Measurements from ENCODE around the gene MIGA1. TPM values are rescaled to one million over a fixed set of nuclear protein-coding genes. Genes with fewer than 3 reads are reported as not detected.

Gene MIGA1
- total RNA-seq, 1 experiment from 2014 or later = 14.4 TPM

DNA sequence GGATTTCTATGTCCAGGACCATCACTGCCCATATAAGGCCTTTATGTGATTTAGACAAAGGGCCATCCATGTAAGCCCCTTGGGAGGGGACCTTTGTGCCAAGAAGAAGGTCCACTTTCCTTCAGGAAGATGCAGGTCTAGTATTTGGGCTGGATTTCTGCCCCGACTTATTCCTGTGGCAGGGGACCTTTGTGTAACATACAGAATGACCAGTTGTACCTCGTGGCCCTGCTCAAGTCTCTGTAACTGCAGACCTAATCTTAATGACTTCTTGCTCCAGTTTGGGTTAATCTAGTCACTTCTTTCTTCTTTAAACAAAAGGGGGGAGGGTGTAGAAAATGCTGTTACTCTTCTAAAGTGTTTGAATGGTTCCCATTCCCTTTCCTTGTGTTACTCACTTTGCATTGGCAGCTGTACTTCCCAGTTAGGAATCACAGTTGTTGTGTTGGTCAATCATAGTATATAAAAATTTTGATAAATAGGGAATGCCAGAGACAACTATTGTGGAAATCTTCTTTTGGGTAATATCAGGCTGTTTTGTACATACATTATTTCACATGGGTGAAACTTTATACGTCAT lies 54.2 kb downstream of the MIGA1 start:
- BruUV-seq (replicated peaks) = no TSS peak
- TF ChIP-seq TCF7L2 (IDR thresholded peaks at IDR 0.05; ENCODE audit: low read depth, low read length) (no peak), POLR2AphosphoS5 (IDR thresholded peaks at IDR 0.05; ENCODE audit: low read depth, low read length) (no peak), SIN3A (IDR thresholded peaks at IDR 0.05; ENCODE audit: borderline replicate concordance, insufficient read depth, low read depth, low read length) (no peak)
- TF ChIP-seq, protein P1, sequence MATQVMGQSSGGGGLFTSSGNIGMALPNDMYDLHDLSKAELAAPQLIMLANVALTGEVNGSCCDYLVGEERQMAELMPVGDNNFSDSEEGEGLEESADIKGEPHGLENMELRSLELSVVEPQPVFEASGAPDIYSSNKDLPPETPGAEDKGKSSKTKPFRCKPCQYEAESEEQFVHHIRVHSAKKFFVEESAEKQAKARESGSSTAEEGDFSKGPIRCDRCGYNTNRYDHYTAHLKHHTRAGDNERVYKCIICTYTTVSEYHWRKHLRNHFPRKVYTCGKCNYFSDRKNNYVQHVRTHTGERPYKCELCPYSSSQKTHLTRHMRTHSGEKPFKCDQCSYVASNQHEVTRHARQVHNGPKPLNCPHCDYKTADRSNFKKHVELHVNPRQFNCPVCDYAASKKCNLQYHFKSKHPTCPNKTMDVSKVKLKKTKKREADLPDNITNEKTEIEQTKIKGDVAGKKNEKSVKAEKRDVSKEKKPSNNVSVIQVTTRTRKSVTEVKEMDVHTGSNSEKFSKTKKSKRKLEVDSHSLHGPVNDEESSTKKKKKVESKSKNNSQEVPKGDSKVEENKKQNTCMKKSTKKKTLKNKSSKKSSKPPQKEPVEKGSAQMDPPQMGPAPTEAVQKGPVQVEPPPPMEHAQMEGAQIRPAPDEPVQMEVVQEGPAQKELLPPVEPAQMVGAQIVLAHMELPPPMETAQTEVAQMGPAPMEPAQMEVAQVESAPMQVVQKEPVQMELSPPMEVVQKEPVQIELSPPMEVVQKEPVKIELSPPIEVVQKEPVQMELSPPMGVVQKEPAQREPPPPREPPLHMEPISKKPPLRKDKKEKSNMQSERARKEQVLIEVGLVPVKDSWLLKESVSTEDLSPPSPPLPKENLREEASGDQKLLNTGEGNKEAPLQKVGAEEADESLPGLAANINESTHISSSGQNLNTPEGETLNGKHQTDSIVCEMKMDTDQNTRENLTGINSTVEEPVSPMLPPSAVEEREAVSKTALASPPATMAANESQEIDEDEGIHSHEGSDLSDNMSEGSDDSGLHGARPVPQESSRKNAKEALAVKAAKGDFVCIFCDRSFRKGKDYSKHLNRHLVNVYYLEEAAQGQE (IDR thresholded peaks at IDR 0.05; ENCODE audit: insufficient read depth in 1 of 2, low read depth in 2 of 2, low read length in 1 of 2) = no peak
- TF ChIP-seq, protein P2, sequence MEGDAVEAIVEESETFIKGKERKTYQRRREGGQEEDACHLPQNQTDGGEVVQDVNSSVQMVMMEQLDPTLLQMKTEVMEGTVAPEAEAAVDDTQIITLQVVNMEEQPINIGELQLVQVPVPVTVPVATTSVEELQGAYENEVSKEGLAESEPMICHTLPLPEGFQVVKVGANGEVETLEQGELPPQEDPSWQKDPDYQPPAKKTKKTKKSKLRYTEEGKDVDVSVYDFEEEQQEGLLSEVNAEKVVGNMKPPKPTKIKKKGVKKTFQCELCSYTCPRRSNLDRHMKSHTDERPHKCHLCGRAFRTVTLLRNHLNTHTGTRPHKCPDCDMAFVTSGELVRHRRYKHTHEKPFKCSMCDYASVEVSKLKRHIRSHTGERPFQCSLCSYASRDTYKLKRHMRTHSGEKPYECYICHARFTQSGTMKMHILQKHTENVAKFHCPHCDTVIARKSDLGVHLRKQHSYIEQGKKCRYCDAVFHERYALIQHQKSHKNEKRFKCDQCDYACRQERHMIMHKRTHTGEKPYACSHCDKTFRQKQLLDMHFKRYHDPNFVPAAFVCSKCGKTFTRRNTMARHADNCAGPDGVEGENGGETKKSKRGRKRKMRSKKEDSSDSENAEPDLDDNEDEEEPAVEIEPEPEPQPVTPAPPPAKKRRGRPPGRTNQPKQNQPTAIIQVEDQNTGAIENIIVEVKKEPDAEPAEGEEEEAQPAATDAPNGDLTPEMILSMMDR (IDR thresholded peaks at IDR 0.05) = no peak
- no peaks in the 10 kb centered on the region for H3K9me3 ChIP-seq (ENCODE audit: control insufficient read depth, insufficient read depth, low read depth, low read length)
- DNase-seq (ENCODE audit: low read depth, low spot score) = no peak
- ChIA-PET POLR2A (no interaction called here), CTCF (no interaction called here)
- in situ Hi-C loops (cut with HindIII; ENCODE audit: low pct_unique_long_range_greater_than_20kb, low sequenced_read_pairs) (no loop called here), intact Hi-C loops (cut with micrococcal nuclease; ENCODE audit: unreplicated experiment) (no loop called here)
- H3K27ac ChIP-seq (ENCODE audit: low read length) = no peak overlapping the region
- no peaks in the 10 kb centered on the region for H3K36me3 ChIP-seq (ENCODE audit: control insufficient read depth, insufficient read depth, low read length)
- no peaks in the 10 kb centered on the region for H3K4me1 ChIP-seq (ENCODE audit: control insufficient read depth, insufficient read depth, low read length)
- ATAC-seq = no peak
- H3K4me3 ChIP-seq (ENCODE audit: low read depth in 2 of 2, low read length in 2 of 2) = no peak overlapping the region
- H3K27me3 ChIP-seq (ENCODE audit: control insufficient read depth, insufficient read depth, low read length) = no peaks in the 10 kb centered on the region

DNA sequence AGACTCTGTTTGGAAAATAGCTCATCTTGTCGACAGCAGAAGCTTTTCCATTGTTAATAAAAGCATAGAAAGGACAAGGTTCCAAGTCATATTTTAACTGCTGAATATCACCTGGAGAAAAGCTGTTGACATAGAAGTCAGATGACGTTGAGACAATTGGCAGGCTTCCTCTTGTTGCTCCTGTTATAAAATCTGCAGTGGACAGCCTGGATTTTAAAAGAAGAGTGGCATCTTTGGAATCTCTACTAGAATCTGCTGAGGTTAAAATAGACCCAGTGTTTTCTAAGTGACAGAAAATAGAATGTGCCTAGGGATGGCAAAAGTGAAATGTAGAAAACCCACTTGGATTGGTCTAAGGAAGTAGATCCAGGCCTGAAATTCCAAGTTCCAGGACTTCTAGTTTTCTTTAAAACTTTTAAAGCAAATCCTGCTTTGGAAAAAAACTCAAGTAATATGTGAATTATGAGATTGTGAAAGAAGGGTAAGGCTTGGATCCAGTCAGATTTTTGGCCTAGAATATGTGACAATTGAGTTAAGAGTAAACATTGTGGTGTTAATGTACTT lies 55.4 kb downstream of the MIGA1 start:
- TF ChIP-seq, protein P2 (IDR thresholded peaks at IDR 0.05) = no peak
- TF ChIP-seq, protein P1 (IDR thresholded peaks at IDR 0.05; ENCODE audit: insufficient read depth in 1 of 2, low read depth in 2 of 2, low read length in 1 of 2) = no peak
- TF ChIP-seq SIN3A (IDR thresholded peaks at IDR 0.05; ENCODE audit: borderline replicate concordance, insufficient read depth, low read depth, low read length) (no peak), POLR2AphosphoS5 (IDR thresholded peaks at IDR 0.05; ENCODE audit: low read depth, low read length) (no peak), TCF7L2 (IDR thresholded peaks at IDR 0.05; ENCODE audit: low read depth, low read length) (no peak)
- no peaks in the 10 kb centered on the region for H3K9me3 ChIP-seq (ENCODE audit: control insufficient read depth, insufficient read depth, low read depth, low read length)
- ChIA-PET POLR2A (interaction anchor here (0.6 kb wide), 1 partner anchor 74 kb away, joined by 3 read pairs; no protein-coding TSS in a partner anchor), CTCF (no interaction called here)
- no peak for ATAC-seq
- H3K27me3 ChIP-seq (ENCODE audit: control insufficient read depth, insufficient read depth, low read length) = no peaks in the 10 kb centered on the region
- H3K36me3 ChIP-seq (ENCODE audit: control insufficient read depth, insufficient read depth, low read length) = no peaks in the 10 kb centered on the region
- no peak overlapping the region for H3K4me3 ChIP-seq (ENCODE audit: low read depth in 2 of 2, low read length in 2 of 2)
- in situ Hi-C loops (cut with HindIII; ENCODE audit: low pct_unique_long_range_greater_than_20kb, low sequenced_read_pairs) = no loop called here
- no peak overlapping the region for H3K27ac ChIP-seq (ENCODE audit: low read length)
- peak; percentile 33 for DNase-seq (ENCODE audit: low read depth, low spot score)
- intact Hi-C loops (cut with micrococcal nuclease; ENCODE audit: unreplicated experiment) = no loop called here
- H3K4me1 ChIP-seq (ENCODE audit: control insufficient read depth, insufficient read depth, low read length) = no peaks in the 10 kb centered on the region
- no TSS peak for BruUV-seq (replicated peaks)

All from Panc1 (cell line).